ENCODE data around the gene SPHKAP.

SPHKAP gene

GRCh38 chr2:228017784-228018183, 163.7 kb downstream of the SPHKAP start:
- ATAC-seq, result no peak
- no peak for TF ChIP-seq TOX (CRISPR knock-in tag; IDR thresholded peaks at IDR 0.05; ENCODE audit: borderline replicate concordance)
- no peak for TF ChIP-seq POU6F1 (CRISPR knock-in tag; IDR thresholded peaks at IDR 0.05; ENCODE audit: borderline replicate concordance, low read depth)
- TF ChIP-seq SNAI2 (CRISPR knock-in tag; IDR thresholded peaks at IDR 0.05), result no peak
- no peak for TF ChIP-seq ZFP3 (CRISPR knock-in tag; IDR thresholded peaks at IDR 0.05)
- no peak for TF ChIP-seq OSR1 (CRISPR knock-in tag; IDR thresholded peaks at IDR 0.05)
- no peak for TF ChIP-seq PATZ1 (CRISPR knock-in tag; IDR thresholded peaks at IDR 0.05; ENCODE audit: borderline replicate concordance)
- TF ChIP-seq ZC3H10 (CRISPR knock-in tag; IDR thresholded peaks at IDR 0.05), result no peak
- no peak for TF ChIP-seq ESRRG (CRISPR knock-in tag; IDR thresholded peaks at IDR 0.05)
- TF ChIP-seq PPARA (CRISPR knock-in tag; IDR thresholded peaks at IDR 0.05; ENCODE audit: borderline replicate concordance), result no peak
- TF ChIP-seq TCF4 (CRISPR knock-in tag; IDR thresholded peaks at IDR 0.05; ENCODE audit: borderline replicate concordance), result no peak
- TF ChIP-seq CREB5 (CRISPR knock-in tag; IDR thresholded peaks at IDR 0.05; ENCODE audit: low read depth), result no peak
- TF ChIP-seq ISL1 (CRISPR knock-in tag; IDR thresholded peaks at IDR 0.05), result no peak

GRCh38 chr2:228016402-228016801, 165.1 kb downstream of the SPHKAP start:
- no peak for ATAC-seq
- TF ChIP-seq CSRNP3 (CRISPR knock-in tag; IDR thresholded peaks at IDR 0.05), result no peak
- no peak for TF ChIP-seq CSDC2 (CRISPR knock-in tag; IDR thresholded peaks at IDR 0.05)
- no peak for TF ChIP-seq PPARA (CRISPR knock-in tag; IDR thresholded peaks at IDR 0.05; ENCODE audit: borderline replicate concordance)
- TF ChIP-seq GLIS3 (CRISPR knock-in tag; IDR thresholded peaks at IDR 0.05), result no peak
- no peak for TF ChIP-seq SNAI2 (CRISPR knock-in tag; IDR thresholded peaks at IDR 0.05)

- TF ChIP-seq RARB (CRISPR knock-in tag; IDR thresholded peaks at IDR 0.05) (no peak), OSR1 (CRISPR knock-in tag; IDR thresholded peaks at IDR 0.05) (no peak), PATZ1 (CRISPR knock-in tag; IDR thresholded peaks at IDR 0.05; ENCODE audit: borderline replicate concordance) (no peak), PPARA (CRISPR knock-in tag; IDR thresholded peaks at IDR 0.05; ENCODE audit: borderline replicate concordance) (no peak), ESRRG (CRISPR knock-in tag; IDR thresholded peaks at IDR 0.05) (no peak), POU6F1 (CRISPR knock-in tag; IDR thresholded peaks at IDR 0.05; ENCODE audit: borderline replicate concordance, low read depth) (no peak), ZNF70 (CRISPR knock-in tag; IDR thresholded peaks at IDR 0.05) (no peak), GLIS3 (CRISPR knock-in tag; IDR thresholded peaks at IDR 0.05) (no peak), ZC3H10 (CRISPR knock-in tag; IDR thresholded peaks at IDR 0.05) (no peak), CSRNP3 (CRISPR knock-in tag; IDR thresholded peaks at IDR 0.05) (no peak), SNAI2 (CRISPR knock-in tag; IDR thresholded peaks at IDR 0.05) (no peak), TSHZ2 (CRISPR knock-in tag; IDR thresholded peaks at IDR 0.05) (no peak), ZFP3 (CRISPR knock-in tag; IDR thresholded peaks at IDR 0.05) (no peak), ZNF8 (CRISPR knock-in tag; IDR thresholded peaks at IDR 0.05) (no peak), CSDC2 (CRISPR knock-in tag; IDR thresholded peaks at IDR 0.05) (no peak), ZFP30 (CRISPR knock-in tag; IDR thresholded peaks at IDR 0.05) (no peak), TCF4 (CRISPR knock-in tag; IDR thresholded peaks at IDR 0.05; ENCODE audit: borderline replicate concordance) (no peak), ISL1 (CRISPR knock-in tag; IDR thresholded peaks at IDR 0.05) (no peak), ARNTL (CRISPR knock-in tag; IDR thresholded peaks at IDR 0.05; ENCODE audit: borderline replicate concordance, low read depth) (no peak), ZNF565 (CRISPR knock-in tag; conservative IDR thresholded peaks at IDR 0.05; ENCODE audit: low read depth) (no peak)
- ATAC-seq, result no peak
These were observed 165.7 kb downstream of the SPHKAP start for GRCh38 chr2:228015741-228016140.

Data from SK-N-SH treated with all-trans-retinoic acid at 6 μM for 48 hours (cell line).